Stimulated activated CD4-positive, alpha-beta T cell treated with anti-CD3 and anti-CD28 coated beads, Interleukin-4, amount 100 ng/mL, for 1 hour (primary cell): ENCODE data around the gene IFNAR1.
A peak's percentile ranks its signal among the peaks of the same experiment; 100 is the strongest.
"Not testable (repeated sequence)": the region's sequence is repeated elsewhere in the genome, so short reads cannot be mapped to it uniquely, and the experiment has no call there.

Source experiments
- DNase-seq: peaks from one replicate; pipeline ENCODE4 v3.0.0-alpha.2; 2020

Gene IFNAR1

DNA sequence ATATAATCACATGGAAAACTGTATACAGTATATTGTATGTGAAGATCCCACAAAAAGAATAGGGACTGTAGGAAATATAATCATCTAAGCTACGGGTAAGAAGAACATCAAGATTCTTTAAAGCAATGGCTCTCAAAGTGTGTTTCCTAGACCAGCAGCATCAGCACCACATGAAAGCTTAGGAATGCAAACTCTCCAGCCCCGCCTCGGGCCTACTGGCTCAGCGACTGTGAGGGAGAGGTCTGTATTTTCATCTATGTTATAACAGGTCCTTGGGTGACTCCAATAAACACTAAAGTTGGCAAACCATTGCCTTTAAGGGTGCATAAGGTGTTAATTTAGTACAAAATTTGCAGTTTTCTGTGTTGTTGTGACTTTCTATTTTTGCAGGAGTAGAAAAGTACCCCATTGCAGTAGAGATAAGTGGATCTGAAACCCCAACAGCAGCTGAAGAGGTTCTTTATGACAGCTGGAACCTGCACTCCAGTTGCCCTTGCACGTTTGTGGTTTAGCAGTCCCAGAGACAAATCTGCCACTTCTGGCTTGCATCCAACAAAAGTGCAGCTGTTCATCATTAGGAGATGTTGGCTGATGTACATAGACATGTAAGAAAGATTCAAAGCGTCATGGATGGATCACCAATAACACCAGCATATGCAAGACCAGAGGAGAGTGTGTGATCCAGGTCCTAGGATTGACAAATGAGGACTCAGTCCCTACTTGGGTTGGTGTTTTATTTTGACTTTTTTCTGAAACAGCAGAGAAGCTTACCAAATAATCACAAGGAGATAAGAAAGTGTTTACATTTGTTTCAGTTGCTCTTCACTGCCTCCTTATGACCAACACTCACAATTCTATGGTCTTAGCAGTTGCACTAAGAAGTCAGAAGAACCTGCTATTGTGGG, 15.9 kb upstream of the IFNAR1 start:
- DNase-seq = no peak

DNA sequence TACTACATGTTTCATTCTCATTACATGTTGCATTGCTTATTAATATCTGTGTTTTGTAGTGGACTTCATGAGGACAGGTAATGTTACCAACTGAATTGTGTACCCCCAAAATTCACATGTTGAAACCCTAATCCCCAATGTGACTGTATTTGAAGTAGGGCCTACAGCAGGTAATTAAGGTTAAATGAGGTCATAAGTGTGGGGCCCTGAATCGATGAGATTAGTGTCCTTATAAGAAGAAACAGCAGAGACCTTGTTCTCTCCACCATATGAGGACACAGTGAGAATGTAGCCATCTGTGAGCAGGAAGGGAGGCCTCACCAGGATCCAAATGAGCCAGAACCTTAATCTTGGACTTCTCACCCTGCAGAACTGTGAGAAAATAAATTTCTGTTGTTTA, 15.0 kb upstream of the IFNAR1 start:
- no peak for DNase-seq

- DNase-seq = no peak
Measured at GRCh38 chr21:33312121-33312520, 12.6 kb upstream of the IFNAR1 start.

GRCh38 chr21:33313183-33313582, 11.6 kb upstream of the IFNAR1 start:
- DNase-seq = no peak

- no peak for DNase-seq
Measured at GRCh38 chr21:33313611-33314010, 11.2 kb upstream of the IFNAR1 start.

DNA sequence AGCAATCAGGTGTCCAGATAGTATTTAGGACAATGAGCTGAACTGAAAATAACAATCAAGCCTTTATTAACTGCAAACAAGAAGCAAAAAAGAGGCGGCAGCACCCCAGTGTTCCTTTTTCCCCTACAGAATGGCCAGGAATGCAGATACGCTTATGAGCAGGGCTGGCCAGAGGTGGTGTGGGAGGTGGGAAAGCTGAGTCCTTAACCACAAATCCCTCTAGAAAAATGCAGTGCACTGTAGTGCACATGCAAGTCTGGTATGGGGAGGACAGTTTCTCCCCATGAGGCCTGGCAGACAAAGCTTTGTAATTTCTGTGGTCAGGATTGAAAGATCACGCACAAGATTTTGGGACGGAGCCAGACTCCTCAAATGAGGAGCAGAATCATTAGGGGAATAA, 10.7 kb upstream of the IFNAR1 start:
- no peak for DNase-seq

DNA sequence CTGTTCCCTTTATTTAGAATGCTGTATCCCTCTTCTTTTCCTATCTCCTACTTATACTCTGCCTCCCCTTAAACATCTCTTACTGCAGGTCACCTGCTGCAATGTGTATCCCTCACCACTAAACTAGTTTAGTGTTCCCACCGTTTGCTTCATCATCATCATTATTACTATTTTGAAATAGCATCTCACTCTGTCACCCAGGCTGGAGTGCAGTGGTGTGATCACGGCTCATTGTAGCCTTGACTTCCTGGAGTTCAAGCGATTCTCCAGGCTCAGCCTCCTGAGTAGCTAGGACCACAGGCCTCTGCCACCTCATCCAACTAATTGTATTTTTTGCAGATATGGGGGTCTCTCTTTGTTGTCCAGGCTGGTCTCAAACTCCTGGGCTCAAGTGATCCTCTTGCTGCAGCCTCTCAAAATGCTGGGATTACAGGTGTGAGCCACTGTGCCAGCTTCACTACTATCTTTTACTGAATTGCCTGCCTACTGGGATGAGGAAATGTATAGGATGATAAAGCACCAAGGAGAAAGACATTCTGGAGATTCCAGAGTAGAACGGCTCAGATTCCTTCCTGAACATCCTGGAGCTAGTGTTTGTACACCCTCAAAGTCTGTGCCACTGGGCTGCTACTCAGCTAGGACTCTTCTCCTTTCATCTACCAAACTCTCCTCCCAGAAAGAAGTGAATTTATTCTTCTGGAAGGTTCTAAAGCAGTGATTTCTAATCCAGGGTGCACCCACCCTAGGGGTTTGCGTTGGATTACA, 8.6 kb upstream of the IFNAR1 start:
- no peak for DNase-seq

DNA sequence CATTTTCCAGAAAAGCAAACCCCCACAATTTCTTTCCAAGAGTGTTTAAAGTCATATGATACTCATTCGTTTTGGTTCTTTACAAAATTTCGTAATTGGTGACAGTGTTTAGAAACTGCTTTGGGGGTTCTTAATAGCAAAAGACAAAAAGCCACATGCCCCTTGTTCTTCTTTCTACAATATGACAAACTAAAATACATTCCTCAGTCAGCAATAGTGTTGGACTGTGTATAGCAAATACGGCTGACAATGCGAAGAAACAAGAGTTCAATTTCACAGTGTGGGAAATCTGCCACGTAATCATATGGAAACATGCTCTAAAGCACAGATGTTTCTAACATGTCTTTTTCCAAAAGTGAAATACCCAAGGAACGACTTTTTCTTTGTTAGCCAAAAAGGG, 7.6 kb upstream of the IFNAR1 start:
- no peak for DNase-seq

DNA sequence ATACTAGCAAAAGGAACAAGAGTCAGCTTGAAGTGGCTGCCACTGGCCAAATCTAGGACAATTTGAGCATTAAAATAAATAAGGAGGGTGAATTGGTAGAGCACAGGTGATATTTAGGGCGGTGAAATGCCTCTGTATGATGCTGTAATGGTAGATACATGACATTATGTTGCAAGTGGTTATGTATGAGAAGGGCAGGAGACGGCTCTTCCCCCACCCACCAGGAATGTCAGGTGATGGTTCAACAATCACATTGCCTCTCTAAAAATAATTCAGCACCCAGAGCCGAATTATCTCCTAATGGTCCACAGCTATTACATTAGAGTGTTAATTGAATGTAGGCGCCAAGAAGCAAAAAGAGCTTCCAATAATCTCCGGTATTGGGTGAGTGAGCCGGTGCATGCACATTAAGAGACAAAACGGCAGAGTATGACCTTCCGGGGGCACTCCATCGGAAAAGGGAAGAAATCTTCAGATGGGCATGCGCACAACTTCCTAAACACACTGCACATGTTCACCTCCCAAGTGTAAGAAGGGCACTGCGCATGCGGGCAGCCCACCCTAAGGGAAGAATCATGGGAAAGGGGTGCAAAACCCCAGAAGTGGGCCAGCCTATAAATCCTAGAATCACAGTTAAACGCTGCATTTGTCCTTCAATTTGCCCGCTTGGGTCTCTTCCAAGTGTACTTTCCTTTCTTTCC, 6.8 kb upstream of the IFNAR1 start:
- no peak for DNase-seq

DNA sequence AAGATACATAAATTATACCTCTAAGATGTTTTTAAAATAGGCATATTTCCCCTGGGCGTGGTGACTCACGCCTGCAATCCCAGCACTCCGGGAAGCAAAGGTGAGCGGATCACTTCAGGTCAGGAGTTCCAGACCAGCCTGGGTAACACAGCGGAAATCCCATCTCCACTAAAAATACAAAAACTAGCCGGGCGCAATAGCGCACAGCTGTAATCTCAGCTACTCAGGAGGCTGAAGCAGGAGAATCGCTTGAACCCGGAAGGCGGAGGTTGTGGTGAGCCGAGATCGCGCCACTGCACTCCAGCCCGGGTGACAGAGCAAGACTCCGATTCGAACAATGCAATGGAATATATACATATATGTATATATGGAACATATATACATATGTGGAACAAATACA, 3.8 kb upstream of the IFNAR1 start:
- DNase-seq = not testable (repeated sequence)

- not testable (repeated sequence) for DNase-seq
Measured at GRCh38 chr21:33323610-33324009, 1.2 kb upstream of the IFNAR1 start.

DNA sequence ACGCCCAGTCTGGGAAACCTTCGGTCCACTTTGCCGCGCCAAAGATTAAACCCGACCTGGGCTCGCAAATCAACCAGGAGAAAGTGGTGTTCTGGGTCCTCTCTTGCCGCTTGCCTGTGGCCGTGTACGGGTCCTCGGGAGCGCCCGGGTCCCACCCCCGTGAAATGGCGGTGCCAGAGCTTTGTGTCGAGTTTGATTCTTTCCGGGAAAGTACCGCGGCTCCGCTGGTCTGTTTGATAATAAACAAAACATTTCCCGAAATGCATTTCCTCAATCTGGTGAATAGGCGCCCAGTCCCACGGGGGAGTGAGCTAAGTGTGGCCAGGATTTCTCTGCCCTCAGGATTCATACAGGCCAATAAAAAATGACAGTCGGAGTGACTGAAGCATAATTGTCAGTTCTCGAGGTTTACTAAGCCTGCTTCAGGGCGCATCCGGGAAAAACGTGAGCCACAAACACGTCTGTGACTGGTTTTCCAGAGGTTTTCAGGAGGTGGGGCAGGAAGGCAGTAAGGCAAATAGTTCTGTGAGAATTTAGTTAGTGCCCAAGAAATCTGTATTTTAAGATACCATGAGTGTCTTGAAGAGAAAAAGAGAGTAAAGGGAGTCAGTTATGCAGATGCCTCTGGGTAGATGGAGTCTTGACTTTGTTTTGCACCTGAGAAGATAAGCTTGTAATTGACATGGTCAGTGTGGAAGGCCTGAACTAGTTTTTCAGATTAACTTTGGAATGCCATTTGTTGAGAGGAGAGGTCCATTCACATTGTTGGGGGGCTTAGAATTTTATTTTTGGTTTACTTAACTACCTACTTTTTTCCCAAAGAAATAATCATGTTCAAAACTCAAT, 675 bp downstream of the IFNAR1 start:
- peak; percentile 72 for DNase-seq

GRCh38 chr21:33327326-33327725, 2.6 kb downstream of the IFNAR1 start:
- DNase-seq = no peak

DNA sequence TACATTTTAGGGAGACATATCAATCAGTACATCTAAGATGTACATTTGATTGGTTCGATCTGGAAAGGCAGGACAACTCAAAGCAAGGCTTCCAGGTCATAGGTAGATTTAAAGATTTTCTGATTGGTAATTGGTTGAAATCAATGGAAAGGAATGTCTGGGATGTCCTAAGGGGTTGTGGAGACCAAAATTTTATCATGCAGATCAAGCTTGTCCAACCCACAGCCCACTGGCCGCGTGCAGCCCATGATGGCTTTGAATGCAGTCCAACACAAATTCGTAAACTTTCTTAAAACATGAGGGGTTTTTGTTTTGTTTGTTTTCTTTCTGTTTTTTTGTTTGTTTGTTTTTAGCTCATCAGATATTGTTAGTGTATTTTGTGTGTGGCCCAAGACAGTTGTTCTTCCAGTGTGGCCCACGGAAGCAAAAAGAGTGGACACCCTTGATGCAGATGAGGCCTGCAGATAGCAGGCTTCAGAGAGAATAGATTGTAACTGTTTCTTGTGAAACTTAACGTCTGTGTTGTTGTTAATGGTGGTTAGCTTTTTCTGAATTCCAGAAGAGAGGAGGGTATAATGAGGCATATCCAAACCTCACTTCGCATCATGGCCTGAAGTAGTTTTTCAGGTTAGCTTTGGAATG, 3.1 kb downstream of the IFNAR1 start:
- no peak for DNase-seq

DNA sequence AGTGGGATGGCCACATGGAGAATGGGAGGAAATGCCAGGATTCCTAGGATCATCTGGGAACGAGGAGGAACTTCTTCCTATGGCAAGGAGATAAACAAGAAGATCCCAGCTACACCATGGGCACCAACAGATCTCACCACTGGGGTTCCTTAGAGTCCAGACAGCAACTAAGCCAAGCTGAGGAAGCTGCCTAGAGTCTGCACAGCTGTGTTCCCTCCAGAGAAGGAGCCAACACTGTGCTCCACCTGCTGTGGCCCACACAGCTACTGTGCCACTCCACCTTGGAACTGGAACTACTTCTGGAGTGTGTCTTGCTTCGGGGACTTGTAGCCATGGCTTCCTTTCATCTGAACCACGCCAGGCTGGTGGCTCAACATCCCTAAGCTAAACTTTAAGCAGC, 6.0 kb downstream of the IFNAR1 start:
- no peak for DNase-seq

DNA sequence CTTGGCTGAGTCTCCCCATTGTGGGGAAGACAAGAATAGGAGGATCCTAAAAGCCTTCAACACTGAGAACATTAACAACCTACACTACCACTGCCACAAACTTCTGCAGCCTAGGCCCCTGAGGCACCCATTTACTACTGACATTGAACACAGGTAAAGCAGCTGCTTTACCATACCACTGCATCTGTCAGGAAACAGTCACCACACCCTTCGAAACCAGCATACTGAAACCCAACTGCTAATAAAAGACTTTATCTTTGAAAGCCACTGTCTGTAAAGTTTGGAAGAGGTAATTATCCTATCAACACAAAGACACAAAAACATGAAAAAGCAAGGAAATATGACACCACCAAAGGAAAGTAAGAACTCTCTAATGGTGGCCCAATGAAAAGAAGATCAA, 7.4 kb downstream of the IFNAR1 start:
- no peak for DNase-seq

- DNase-seq = no peak
Measured at GRCh38 chr21:33334191-33334590, 9.4 kb downstream of the IFNAR1 start.

DNA sequence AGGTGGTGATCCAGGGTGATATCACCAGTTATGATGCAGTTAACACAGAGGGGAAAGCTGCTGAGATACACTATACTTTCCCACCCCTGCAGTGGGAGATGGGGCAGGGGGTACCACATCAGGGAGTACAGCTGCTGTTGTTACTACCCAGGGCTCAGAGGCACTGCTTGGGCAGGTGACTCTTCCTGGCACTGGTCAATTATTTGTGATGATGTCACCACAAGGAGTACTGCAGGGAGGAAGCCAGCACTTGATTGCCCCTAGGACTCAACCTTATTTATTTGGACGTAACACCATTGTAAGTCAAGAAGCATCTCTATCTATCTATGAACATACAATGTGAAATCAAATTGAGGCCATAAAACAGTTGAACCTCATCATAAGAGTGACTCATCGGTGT, 10.1 kb downstream of the IFNAR1 start:
- DNase-seq = no peak

DNA sequence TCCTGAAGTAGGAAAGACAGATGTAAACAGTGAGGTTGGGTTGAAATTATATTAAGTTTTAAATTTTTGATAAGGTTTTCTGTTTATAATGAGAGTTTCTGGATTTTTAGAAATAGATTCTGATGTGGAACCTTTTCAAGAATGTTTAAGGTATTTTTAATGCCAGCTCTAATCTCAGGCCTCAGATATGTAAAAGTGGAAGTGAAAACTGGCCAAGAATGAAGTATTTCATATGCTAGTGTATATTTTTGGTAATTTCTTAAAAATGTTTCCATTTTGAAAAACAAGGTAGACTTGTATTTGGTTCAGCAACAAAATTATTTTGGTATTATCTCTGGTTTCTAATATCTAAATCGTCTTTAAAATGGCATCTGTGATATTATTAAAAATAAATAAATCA, 14.4 kb downstream of the IFNAR1 start:
- no peak for DNase-seq

GRCh38 chr21:33339918-33340317, 15.1 kb downstream of the IFNAR1 start:
- DNase-seq = no peak

GRCh38 chr21:33345751-33346238, 21.0 kb downstream of the IFNAR1 start:
- DNase-seq = no peak

- DNase-seq = no peak
Measured at GRCh38 chr21:33348706-33349105, 23.9 kb downstream of the IFNAR1 start.
